ENCODE results near the gene IWS1.

DNA sequence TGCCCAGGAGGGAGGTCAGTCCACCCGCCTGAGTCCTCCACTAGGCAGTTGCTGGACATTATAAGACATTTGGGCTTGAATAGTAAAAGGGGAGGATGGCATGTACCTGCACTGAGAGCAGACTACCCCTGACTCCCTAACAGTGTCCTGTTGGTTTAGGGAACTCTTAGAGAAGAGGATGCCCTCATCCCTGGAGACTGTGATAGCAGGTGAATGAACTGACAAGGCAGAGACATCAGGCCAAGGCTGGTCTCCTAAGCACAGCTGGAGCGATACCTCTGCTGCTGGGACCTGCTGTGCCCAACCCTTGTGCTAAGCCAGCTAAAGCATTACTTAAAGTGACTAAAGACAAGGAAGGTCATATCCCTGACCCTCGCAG is 73.3 kb downstream of the IWS1 start:
- TF ChIP-seq, protein P1, sequence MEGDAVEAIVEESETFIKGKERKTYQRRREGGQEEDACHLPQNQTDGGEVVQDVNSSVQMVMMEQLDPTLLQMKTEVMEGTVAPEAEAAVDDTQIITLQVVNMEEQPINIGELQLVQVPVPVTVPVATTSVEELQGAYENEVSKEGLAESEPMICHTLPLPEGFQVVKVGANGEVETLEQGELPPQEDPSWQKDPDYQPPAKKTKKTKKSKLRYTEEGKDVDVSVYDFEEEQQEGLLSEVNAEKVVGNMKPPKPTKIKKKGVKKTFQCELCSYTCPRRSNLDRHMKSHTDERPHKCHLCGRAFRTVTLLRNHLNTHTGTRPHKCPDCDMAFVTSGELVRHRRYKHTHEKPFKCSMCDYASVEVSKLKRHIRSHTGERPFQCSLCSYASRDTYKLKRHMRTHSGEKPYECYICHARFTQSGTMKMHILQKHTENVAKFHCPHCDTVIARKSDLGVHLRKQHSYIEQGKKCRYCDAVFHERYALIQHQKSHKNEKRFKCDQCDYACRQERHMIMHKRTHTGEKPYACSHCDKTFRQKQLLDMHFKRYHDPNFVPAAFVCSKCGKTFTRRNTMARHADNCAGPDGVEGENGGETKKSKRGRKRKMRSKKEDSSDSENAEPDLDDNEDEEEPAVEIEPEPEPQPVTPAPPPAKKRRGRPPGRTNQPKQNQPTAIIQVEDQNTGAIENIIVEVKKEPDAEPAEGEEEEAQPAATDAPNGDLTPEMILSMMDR (IDR thresholded peaks at IDR 0.05), result no peak
- TF ChIP-seq POLR2A (IDR thresholded peaks at IDR 0.05), result no peak

Measured in uterus (tissue), 2 donors.